ENCODE data around the gene IL1RL1.

Gene IL1RL1

GRCh38 chr2:102342888-102343287 lies 31.5 kb downstream of the IL1RL1 start:
- H3K4me3 ChIP-seq (ENCODE audit: low read depth, low read length), result no peak overlapping the region
- TF ChIP-seq POLR2A (IDR thresholded peaks at IDR 0.05; ENCODE audit: extremely low read depth, insufficient read length) (no peak), MYC (IDR thresholded peaks at IDR 0.05; ENCODE audit: low read depth, low read length) (no peak), CTCF (IDR thresholded peaks at IDR 0.05; ENCODE audit: low read depth, low read length) (no peak)
- TF ChIP-seq, protein P1, sequence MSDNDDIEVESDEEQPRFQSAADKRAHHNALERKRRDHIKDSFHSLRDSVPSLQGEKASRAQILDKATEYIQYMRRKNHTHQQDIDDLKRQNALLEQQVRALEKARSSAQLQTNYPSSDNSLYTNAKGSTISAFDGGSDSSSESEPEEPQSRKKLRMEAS (IDR thresholded peaks at IDR 0.05; ENCODE audit: low read depth, low read length), result no peak
- no peak for DNase-seq (ENCODE audit: low read depth)

GRCh38 chr2:102344397-102344796 lies 33.0 kb downstream of the IL1RL1 start:
- no peak for DNase-seq (ENCODE audit: low read depth)
- H3K4me3 ChIP-seq (ENCODE audit: low read depth, low read length), result no peak overlapping the region
- no peak for TF ChIP-seq MYC (IDR thresholded peaks at IDR 0.05; ENCODE audit: low read depth, low read length)
- no peak for TF ChIP-seq POLR2A (IDR thresholded peaks at IDR 0.05; ENCODE audit: extremely low read depth, insufficient read length)
- TF ChIP-seq CTCF (IDR thresholded peaks at IDR 0.05; ENCODE audit: low read depth, low read length), result no peak
- TF ChIP-seq, protein P1 (IDR thresholded peaks at IDR 0.05; ENCODE audit: low read depth, low read length), result no peak

DNA sequence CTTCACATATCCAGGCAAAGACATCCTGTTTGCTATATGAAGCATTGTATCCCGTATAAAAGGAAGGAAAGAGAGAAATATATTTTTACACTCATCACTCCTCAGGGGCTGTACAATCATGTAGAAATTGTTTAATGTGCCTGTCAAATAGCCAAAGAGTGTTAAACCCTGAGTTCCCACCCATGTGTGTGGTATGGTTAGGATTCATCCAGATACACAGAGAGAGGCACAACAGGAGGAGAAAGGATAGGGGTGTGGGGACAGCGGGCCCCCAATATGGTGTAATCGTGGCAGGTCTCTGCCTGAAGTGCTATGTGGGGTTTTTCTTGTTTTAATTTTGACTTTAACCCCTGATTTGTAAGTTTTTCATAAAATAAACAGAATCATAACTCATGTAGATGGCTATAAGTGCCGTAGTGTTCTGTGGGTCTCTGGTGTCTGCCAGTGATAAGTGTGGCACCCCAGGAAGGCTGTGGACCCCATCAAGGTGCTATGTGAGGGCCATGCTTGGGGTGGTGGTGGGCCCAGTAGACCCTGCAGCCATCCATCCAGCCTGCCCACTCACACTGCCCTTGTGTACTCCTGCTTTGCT lies 34.1 kb downstream of the IL1RL1 start:
- TF ChIP-seq, protein P1 (IDR thresholded peaks at IDR 0.05; ENCODE audit: low read depth, low read length), result no peak
- no peak for TF ChIP-seq POLR2A (IDR thresholded peaks at IDR 0.05; ENCODE audit: extremely low read depth, insufficient read length)
- no peak for TF ChIP-seq CTCF (IDR thresholded peaks at IDR 0.05; ENCODE audit: low read depth, low read length)
- no peak for TF ChIP-seq MYC (IDR thresholded peaks at IDR 0.05; ENCODE audit: low read depth, low read length)
- no peak overlapping the region for H3K4me3 ChIP-seq (ENCODE audit: low read depth, low read length)
- no peak for DNase-seq (ENCODE audit: low read depth)

GRCh38 chr2:102346381-102347130 lies 35.2 kb downstream of the IL1RL1 start:
- no peak for TF ChIP-seq CTCF (IDR thresholded peaks at IDR 0.05; ENCODE audit: low read depth, low read length)
- TF ChIP-seq, protein P1 (IDR thresholded peaks at IDR 0.05; ENCODE audit: low read depth, low read length), result no peak
- TF ChIP-seq MYC (IDR thresholded peaks at IDR 0.05; ENCODE audit: low read depth, low read length), result no peak
- TF ChIP-seq POLR2A (IDR thresholded peaks at IDR 0.05; ENCODE audit: extremely low read depth, insufficient read length), result no peak
- DNase-seq (ENCODE audit: low read depth), result no peak
- no peak overlapping the region for H3K4me3 ChIP-seq (ENCODE audit: low read depth, low read length)

DNA sequence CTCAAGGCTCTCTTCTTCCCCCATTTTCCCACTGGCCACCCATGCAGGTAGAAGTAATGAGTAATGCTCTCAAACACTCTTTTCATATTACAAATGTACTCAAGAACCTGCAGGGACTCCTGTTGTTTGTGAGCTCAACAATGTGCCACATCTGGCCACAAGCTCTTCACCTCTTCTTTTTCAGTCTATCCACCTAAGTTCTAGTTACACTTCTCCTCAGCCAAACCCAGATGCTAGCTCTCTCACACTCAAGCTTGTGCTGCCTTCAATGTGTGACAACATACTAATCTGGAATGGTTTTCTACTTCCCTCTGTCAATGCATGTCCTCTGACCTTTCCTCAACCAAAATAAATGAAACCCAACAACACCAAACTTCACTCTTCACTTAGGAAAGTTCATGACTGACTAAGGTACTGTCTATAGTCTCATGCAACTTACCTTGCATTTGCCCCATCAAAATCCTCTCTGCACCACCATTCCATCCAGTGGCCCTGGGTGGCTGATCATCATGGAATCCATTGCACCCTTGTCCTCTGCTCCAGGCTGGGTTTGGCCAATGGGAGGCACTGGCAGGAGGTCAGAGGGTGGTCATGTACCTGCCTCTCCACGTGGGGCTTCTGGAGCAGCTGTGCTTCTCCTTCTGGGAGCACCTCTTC lies 38.9 kb downstream of the IL1RL1 start:
- H3K4me3 ChIP-seq (ENCODE audit: low read depth, low read length), result no peak overlapping the region
- TF ChIP-seq CTCF (IDR thresholded peaks at IDR 0.05; ENCODE audit: low read depth, low read length), result no peak
- TF ChIP-seq, protein P1 (IDR thresholded peaks at IDR 0.05; ENCODE audit: low read depth, low read length), result no peak
- TF ChIP-seq POLR2A (IDR thresholded peaks at IDR 0.05; ENCODE audit: extremely low read depth, insufficient read length), result no peak
- TF ChIP-seq MYC (IDR thresholded peaks at IDR 0.05; ENCODE audit: low read depth, low read length), result no peak
- peak; percentile 43 for DNase-seq (ENCODE audit: low read depth)
